Measurements from ENCODE around the gene CHAT.

The CHAT gene

GRCh38 chr10:49663596-49663995, 49.8 kb downstream of the CHAT start:
- ChIA-PET POLR2A (no interaction called here), CTCF (no interaction called here)
- no peak overlapping the region for H3K4me3 ChIP-seq (ENCODE audit: control insufficient read depth in 1 of 7, extremely low read depth in 1 of 7, insufficient read depth in 4 of 7, low read depth in 2 of 7, low read length in 6 of 7)
- 78% methylated on average over 5 of the region's 6 CpGs for WGBS (ENCODE audit: insufficient coverage)
- H3K4me1 ChIP-seq (ENCODE audit: control extremely low read depth in 1 of 4, control insufficient read depth in 4 of 4, insufficient read depth in 4 of 4, low read length in 3 of 4): no peaks in the 10 kb centered on the region
- H3K27me3 ChIP-seq (replicated peaks in 2 of 5; ENCODE audit: control insufficient read depth in 4 of 5, insufficient read depth in 5 of 5, low read length in 4 of 5): peaks cover 0 to 35% (median 4%) of the 10 kb centered on the region in 5 experiments
- H3K9me3 ChIP-seq (ENCODE audit: control extremely low read depth in 1 of 5, control insufficient read depth in 4 of 5, insufficient read depth in 2 of 5, low read depth in 1 of 5, low read length in 4 of 5): peaks cover 0 to 5% (median 0%) of the 10 kb centered on the region in 5 experiments
- no peaks in the 10 kb centered on the region for H3K36me3 ChIP-seq (ENCODE audit: control insufficient read depth in 4 of 4, insufficient read depth in 4 of 4, low read length in 3 of 4)
- H3K27ac ChIP-seq (ENCODE audit: insufficient read depth in 1 of 2, low read depth in 1 of 2, low read length in 2 of 2, poor library complexity in 1 of 2, severe bottlenecking in 2 of 2): no peak overlapping the region
- DNase-seq: no peak

DNA sequence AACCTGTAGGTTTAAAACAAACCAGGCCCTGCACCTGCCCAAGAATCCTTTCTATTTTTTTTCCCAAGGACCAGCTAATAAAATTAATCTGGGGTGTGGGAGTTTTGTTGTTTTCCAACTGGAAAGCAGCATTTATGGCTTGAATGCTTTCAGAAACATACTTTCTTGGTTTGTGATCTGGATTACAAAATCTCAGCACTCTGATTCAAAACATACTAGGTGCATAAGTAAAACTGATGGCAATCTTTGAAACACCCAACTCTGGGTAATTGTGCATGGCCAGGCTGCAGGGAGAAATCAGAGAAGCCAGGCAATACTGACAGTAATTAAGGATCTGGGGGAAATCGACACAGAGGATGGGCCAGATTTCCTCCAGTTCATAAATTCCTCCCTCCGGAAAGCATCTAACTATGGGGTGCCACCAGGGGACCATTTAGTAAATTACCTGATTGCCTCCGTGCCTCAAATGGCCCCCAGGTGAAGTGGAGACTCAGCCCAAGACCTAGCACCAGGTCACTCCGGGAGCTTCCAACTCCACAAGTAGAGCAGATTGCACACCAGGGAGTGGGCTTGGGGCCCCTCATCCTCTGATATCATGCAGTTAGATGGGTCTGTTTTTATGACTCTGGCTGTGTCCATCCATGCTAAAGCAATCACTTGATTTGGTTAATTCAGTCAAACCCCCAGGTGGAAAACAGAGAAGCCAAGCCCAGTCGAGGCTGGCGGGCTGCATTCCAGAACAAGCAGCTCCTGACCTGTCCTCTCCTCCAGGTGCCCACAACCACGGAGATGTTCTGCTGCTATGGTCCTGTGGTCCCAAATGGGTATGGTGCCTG, 50.4 kb downstream of the CHAT start:
- Histone ChIP-seq H3K36me3 (ENCODE audit: control insufficient read depth in 4 of 4, insufficient read depth in 4 of 4, low read length in 3 of 4) (no peaks in the 10 kb centered on the region), H3K4me1 (ENCODE audit: control extremely low read depth in 1 of 4, control insufficient read depth in 4 of 4, insufficient read depth in 4 of 4, low read length in 3 of 4) (no peaks in the 10 kb centered on the region), H3K4me3 (ENCODE audit: control insufficient read depth in 1 of 7, extremely low read depth in 1 of 7, insufficient read depth in 4 of 7, low read depth in 2 of 7, low read length in 6 of 7) (no peak overlapping the region), H3K27ac (ENCODE audit: insufficient read depth in 1 of 2, low read depth in 1 of 2, low read length in 2 of 2, poor library complexity in 1 of 2, severe bottlenecking in 2 of 2) (no peak overlapping the region), H3K27me3 (replicated peaks in 2 of 5; ENCODE audit: control insufficient read depth in 4 of 5, insufficient read depth in 5 of 5, low read length in 4 of 5) (peaks cover 0 to 41% (median 5%) of the 10 kb centered on the region in 5 experiments), H3K9me3 (ENCODE audit: control extremely low read depth in 1 of 5, control insufficient read depth in 4 of 5, insufficient read depth in 2 of 5, low read depth in 1 of 5, low read length in 4 of 5) (peaks cover 0 to 2% (median 0%) of the 10 kb centered on the region in 5 experiments)
- no peak for DNase-seq
- WGBS (ENCODE audit: insufficient coverage): 85% methylated on average over 7 of the region's 7 CpGs
- POLR2A ChIA-PET: no interaction called here
- CTCF ChIA-PET: no interaction called here

DNA sequence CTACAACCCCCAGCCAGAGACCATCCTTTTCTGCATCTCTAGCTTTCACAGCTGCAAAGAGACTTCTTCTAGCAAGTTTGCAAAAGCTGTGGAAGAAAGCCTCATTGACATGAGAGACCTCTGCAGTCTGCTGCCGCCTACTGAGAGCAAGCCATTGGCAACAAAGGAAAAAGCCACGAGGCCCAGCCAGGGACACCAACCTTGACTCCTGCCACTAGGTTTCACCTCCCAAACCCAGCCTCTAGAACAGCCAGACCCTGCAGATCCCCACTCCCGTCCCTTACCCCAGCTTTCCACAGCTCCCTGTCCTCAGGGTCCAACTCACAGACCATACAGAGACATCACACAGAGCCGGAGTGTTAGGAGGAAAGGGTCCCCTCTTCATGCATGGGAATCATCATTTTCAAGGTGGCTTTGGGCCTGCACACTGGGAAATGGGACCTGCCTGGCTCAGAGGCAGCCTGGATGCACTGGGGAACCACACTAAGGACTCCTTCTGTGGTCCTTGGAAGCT, 51.1 kb downstream of the CHAT start:
- H3K9me3 ChIP-seq (ENCODE audit: control extremely low read depth in 1 of 5, control insufficient read depth in 4 of 5, insufficient read depth in 2 of 5, low read depth in 1 of 5, low read length in 4 of 5): no peaks in the 10 kb centered on the region
- H3K27ac ChIP-seq (ENCODE audit: insufficient read depth in 1 of 2, low read depth in 1 of 2, low read length in 2 of 2, poor library complexity in 1 of 2, severe bottlenecking in 2 of 2): no peak overlapping the region
- H3K27me3 ChIP-seq (replicated peaks in 2 of 5; ENCODE audit: control insufficient read depth in 4 of 5, insufficient read depth in 5 of 5, low read length in 4 of 5): peaks cover 0 to 44% (median 7%) of the 10 kb centered on the region in 5 experiments
- ChIA-PET CTCF (no interaction called here), POLR2A (no interaction called here)
- no peaks in the 10 kb centered on the region for H3K4me1 ChIP-seq (ENCODE audit: control extremely low read depth in 1 of 4, control insufficient read depth in 4 of 4, insufficient read depth in 4 of 4, low read length in 3 of 4)
- H3K36me3 ChIP-seq (ENCODE audit: control insufficient read depth in 4 of 4, insufficient read depth in 4 of 4, low read length in 3 of 4): no peaks in the 10 kb centered on the region
- no peak for DNase-seq
- 100% methylated on average over 1 of the region's 4 CpGs for WGBS (ENCODE audit: insufficient coverage)
- H3K4me3 ChIP-seq (ENCODE audit: control insufficient read depth in 1 of 7, extremely low read depth in 1 of 7, insufficient read depth in 4 of 7, low read depth in 2 of 7, low read length in 6 of 7): no peak overlapping the region

DNA sequence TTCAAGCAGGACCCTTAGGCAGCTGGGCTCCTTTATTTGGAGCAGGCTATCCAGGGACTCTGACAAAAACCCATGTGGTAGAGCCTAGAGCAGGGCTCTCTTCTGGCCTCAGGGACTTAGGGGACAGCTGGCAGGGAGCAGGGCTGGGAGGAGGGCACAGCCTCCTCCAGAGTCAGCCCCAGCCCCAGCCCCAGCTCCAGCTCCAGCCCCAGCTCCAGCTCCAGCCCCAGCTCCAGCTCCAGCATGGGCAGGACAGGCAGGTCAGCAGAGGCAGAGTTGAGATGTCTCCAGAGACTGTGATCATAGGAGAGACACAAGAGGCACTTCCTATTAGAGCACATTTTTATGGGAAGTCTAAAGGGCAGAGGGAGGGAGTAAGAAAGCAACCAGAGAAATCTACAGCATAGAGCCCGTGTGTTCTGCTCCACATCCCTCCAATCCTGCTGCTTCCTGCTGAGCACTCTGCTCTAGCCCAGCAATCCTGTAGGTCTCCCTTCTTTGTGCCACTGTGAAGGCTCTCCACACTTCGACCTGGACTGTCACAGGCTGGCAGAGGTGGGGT, 52.3 kb downstream of the CHAT start:
- ChIA-PET POLR2A (no interaction called here), CTCF (no interaction called here)
- Histone ChIP-seq H3K27ac (ENCODE audit: insufficient read depth in 1 of 2, low read depth in 1 of 2, low read length in 2 of 2, poor library complexity in 1 of 2, severe bottlenecking in 2 of 2) (no peak overlapping the region), H3K4me3 (ENCODE audit: control insufficient read depth in 1 of 7, extremely low read depth in 1 of 7, insufficient read depth in 4 of 7, low read depth in 2 of 7, low read length in 6 of 7) (no peak overlapping the region), H3K36me3 (ENCODE audit: control insufficient read depth in 4 of 4, insufficient read depth in 4 of 4, low read length in 3 of 4) (no peaks in the 10 kb centered on the region), H3K9me3 (ENCODE audit: control extremely low read depth in 1 of 5, control insufficient read depth in 4 of 5, insufficient read depth in 2 of 5, low read depth in 1 of 5, low read length in 4 of 5) (peaks cover 0 to 2% (median 0%) of the 10 kb centered on the region in 5 experiments), H3K4me1 (ENCODE audit: control extremely low read depth in 1 of 4, control insufficient read depth in 4 of 4, insufficient read depth in 4 of 4, low read length in 3 of 4) (no peaks in the 10 kb centered on the region), H3K27me3 (replicated peaks in 2 of 5; ENCODE audit: control insufficient read depth in 4 of 5, insufficient read depth in 5 of 5, low read length in 4 of 5) (peaks cover 0 to 44% (median 7%) of the 10 kb centered on the region in 5 experiments)
- no peak for DNase-seq
- WGBS (ENCODE audit: insufficient coverage): 88% methylated on average over 2 of the region's 2 CpGs

DNA sequence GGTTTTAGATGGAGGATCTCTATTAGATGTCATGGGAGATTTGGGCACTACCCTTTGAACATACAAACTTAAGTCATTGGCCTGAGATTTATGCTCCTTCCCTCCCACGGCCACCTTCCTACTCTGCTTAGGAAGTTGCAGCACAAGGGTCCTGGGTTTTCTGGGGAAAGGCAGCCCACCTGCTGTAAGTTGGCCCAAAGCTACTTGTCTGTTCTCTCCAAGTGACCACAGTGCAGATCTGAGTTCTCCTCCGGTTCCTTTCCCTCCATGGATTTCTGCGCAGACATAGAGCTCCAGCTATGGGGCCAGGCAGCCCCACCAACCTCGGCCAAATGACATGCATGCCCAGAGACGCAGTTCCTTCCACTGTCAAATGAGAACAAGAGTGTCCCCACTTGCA, 52.8 kb downstream of the CHAT start:
- H3K36me3 ChIP-seq (ENCODE audit: control insufficient read depth in 4 of 4, insufficient read depth in 4 of 4, low read length in 3 of 4): no peaks in the 10 kb centered on the region
- no peak for DNase-seq
- H3K27ac ChIP-seq (ENCODE audit: insufficient read depth in 1 of 2, low read depth in 1 of 2, low read length in 2 of 2, poor library complexity in 1 of 2, severe bottlenecking in 2 of 2): no peak overlapping the region
- WGBS (ENCODE audit: insufficient coverage): 89% methylated on average over 4 of the region's 5 CpGs
- no peaks in the 10 kb centered on the region for H3K4me1 ChIP-seq (ENCODE audit: control extremely low read depth in 1 of 4, control insufficient read depth in 4 of 4, insufficient read depth in 4 of 4, low read length in 3 of 4)
- H3K9me3 ChIP-seq (ENCODE audit: control extremely low read depth in 1 of 5, control insufficient read depth in 4 of 5, insufficient read depth in 2 of 5, low read depth in 1 of 5, low read length in 4 of 5): peaks cover 0 to 3% (median 0%) of the 10 kb centered on the region in 5 experiments
- H3K27me3 ChIP-seq (replicated peaks in 2 of 5; ENCODE audit: control insufficient read depth in 4 of 5, insufficient read depth in 5 of 5, low read length in 4 of 5): peaks cover 0 to 44% (median 7%) of the 10 kb centered on the region in 5 experiments
- ChIA-PET CTCF (no interaction called here), POLR2A (no interaction called here)
- H3K4me3 ChIP-seq (ENCODE audit: control insufficient read depth in 1 of 7, extremely low read depth in 1 of 7, insufficient read depth in 4 of 7, low read depth in 2 of 7, low read length in 6 of 7): no peak overlapping the region

DNA sequence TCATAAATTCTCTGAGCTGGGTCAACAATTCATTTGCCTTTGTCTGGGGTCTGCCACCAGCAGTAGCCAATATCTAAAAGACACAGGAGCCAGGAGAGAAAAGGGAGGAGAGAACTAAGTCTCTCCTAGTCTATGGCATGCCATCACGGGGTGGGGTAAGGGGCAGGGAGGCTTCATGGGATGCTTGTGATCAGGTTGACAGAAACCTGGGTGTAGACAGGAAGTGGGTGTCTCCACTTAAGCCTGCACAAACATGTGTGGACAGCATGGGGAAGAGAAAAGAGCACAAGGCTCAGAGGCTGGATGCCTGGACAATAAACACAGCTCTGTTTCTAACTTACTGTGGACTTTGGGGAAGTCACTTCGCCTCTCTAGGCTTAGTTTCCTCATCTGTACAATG, 54.2 kb downstream of the CHAT start:
- ChIA-PET CTCF (no interaction called here), POLR2A (no interaction called here)
- Histone ChIP-seq H3K4me3 (ENCODE audit: control insufficient read depth in 1 of 7, extremely low read depth in 1 of 7, insufficient read depth in 4 of 7, low read depth in 2 of 7, low read length in 6 of 7) (no peak overlapping the region), H3K9me3 (ENCODE audit: control extremely low read depth in 1 of 5, control insufficient read depth in 4 of 5, insufficient read depth in 2 of 5, low read depth in 1 of 5, low read length in 4 of 5) (peaks cover 0 to 3% (median 0%) of the 10 kb centered on the region in 5 experiments), H3K27me3 (replicated peaks in 2 of 5; ENCODE audit: control insufficient read depth in 4 of 5, insufficient read depth in 5 of 5, low read length in 4 of 5) (peaks cover 0 to 44% (median 7%) of the 10 kb centered on the region in 5 experiments), H3K4me1 (ENCODE audit: control extremely low read depth in 1 of 4, control insufficient read depth in 4 of 4, insufficient read depth in 4 of 4, low read length in 3 of 4) (no peaks in the 10 kb centered on the region), H3K36me3 (ENCODE audit: control insufficient read depth in 4 of 4, insufficient read depth in 4 of 4, low read length in 3 of 4) (no peaks in the 10 kb centered on the region), H3K27ac (ENCODE audit: insufficient read depth in 1 of 2, low read depth in 1 of 2, low read length in 2 of 2, poor library complexity in 1 of 2, severe bottlenecking in 2 of 2) (no peak overlapping the region)
- WGBS (ENCODE audit: insufficient coverage): 83% methylated on average over 1 of the region's 2 CpGs
- no peak for DNase-seq

DNA sequence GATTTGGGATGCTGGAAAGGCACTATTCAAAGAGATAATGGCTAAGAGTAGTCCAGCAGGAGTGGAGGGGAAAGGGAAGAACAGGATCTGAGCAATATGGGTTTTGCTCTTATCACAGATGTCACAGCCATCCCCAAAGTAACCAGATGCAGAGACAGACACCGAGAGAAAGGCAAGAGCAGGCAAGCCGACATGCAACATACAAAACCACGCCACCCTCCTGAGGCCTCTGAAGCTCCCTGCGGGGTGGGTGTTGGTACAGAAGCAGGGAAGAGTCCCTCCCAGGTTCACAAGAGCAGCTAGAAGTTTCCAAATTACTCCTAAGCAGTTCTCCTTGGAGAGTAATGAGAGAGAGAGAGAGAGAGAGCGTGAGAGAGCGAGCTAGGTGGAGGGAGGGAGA, 54.8 kb downstream of the CHAT start:
- Histone ChIP-seq H3K4me3 (ENCODE audit: control insufficient read depth in 1 of 7, extremely low read depth in 1 of 7, insufficient read depth in 4 of 7, low read depth in 2 of 7, low read length in 6 of 7) (no peak overlapping the region), H3K27me3 (replicated peaks in 2 of 5; ENCODE audit: control insufficient read depth in 4 of 5, insufficient read depth in 5 of 5, low read length in 4 of 5) (peaks cover 2 to 44% (median 7%) of the 10 kb centered on the region in 5 experiments), H3K4me1 (ENCODE audit: control extremely low read depth in 1 of 4, control insufficient read depth in 4 of 4, insufficient read depth in 4 of 4, low read length in 3 of 4) (no peaks in the 10 kb centered on the region), H3K36me3 (ENCODE audit: control insufficient read depth in 4 of 4, insufficient read depth in 4 of 4, low read length in 3 of 4) (no peaks in the 10 kb centered on the region), H3K9me3 (ENCODE audit: control extremely low read depth in 1 of 5, control insufficient read depth in 4 of 5, insufficient read depth in 2 of 5, low read depth in 1 of 5, low read length in 4 of 5) (peaks cover 0 to 3% (median 0%) of the 10 kb centered on the region in 5 experiments), H3K27ac (ENCODE audit: insufficient read depth in 1 of 2, low read depth in 1 of 2, low read length in 2 of 2, poor library complexity in 1 of 2, severe bottlenecking in 2 of 2) (no peak overlapping the region)
- WGBS (ENCODE audit: insufficient coverage): 80% methylated on average over 5 of the region's 6 CpGs
- ChIA-PET POLR2A (no interaction called here), CTCF (no interaction called here)
- no peak for DNase-seq
